Muscle of leg (tissue), 11 donors: ENCODE measurements around the gene CEP55. TPM values are rescaled to one million over a fixed set of nuclear protein-coding genes. Genes with fewer than 3 reads are reported as not detected.

Experiments used
- DNase-seq: peaks from one replicate; pipeline ENCODE4 v3.0.0; 2013
- H3K27ac ChIP-seq: one replicate; pipeline ENCODE4 v1.5.1; 2013; ENCODE audit warnings: mild to moderate bottlenecking, low read length, control low read depth
- H3K27me3 ChIP-seq: one replicate; pipeline ENCODE4 v1.6.1; 2013; ENCODE audit warnings: low read length; ENCODE audit not compliant: control insufficient read depth, insufficient read depth
- H3K36me3 ChIP-seq: one replicate; pipeline ENCODE4 v1.6.1; 2013; ENCODE audit warnings: low read length; ENCODE audit not compliant: control insufficient read depth, insufficient read depth
- H3K4me1 ChIP-seq: one replicate; pipeline ENCODE4 v1.6.1; 2013; ENCODE audit warnings: low read length; ENCODE audit not compliant: control insufficient read depth, insufficient read depth
- H3K4me3 ChIP-seq: one replicate; pipeline ENCODE4 v1.5.1; 2013; ENCODE audit warnings: low read length, control low read depth
- H3K9me3 ChIP-seq: replicated peaks from 2 replicates; pipeline ENCODE4 v1.6.1; 2013; ENCODE audit warnings: low read depth, low read length; ENCODE audit not compliant: control insufficient read depth
- WGBS: methylation state at CpG from one replicate; pipeline ENCODE4 v1.1.5; 2013; ENCODE audit warnings: missing lambda C conversion rate; ENCODE audit not compliant: insufficient coverage; 5-methylcytosine and 5-hydroxymethylcytosine counted together
- polyA plus RNA-seq, 8 donors: library from polyadenylated mRNA; unstranded; fragments of 120-200 nt; gene quantifications; one replicate each; pipeline versions ENCODE4 v1.2.1 to v1.2.3, GENCODE V29; 2013; ENCODE audit warnings: inconsistent platforms in 1 of 8, low replicate concordance in 1 of 8; ENCODE audit not compliant: insufficient read length in 8 of 8, insufficient read depth in 1 of 8
- total RNA-seq: library from RNA; stranded (reverse); fragments of 120-200 nt; gene quantifications from one replicate; pipeline ENCODE4 v1.2.4, GENCODE V29; 2013

Gene CEP55
- total and polyA plus RNA-seq, 9 donors: 7.0 to 14.1 (median 8.7) TPM

DNA sequence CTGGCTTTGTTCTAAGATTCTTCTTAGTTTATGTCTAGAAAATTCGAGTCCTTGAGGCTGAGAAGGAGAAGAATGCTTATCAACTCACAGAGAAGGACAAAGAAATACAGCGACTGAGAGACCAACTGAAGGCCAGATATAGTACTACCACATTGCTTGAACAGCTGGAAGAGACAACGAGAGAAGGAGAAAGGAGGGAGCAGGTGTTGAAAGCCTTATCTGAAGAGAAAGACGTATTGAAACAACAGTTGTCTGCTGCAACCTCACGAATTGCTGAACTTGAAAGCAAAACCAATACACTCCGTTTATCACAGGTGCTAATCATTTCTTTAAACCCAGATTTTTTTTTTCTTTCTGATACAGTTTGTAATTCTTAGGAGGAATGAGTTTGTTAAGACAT, 6.7 kb downstream of the CEP55 start:
- no peaks in the 10 kb centered on the region for H3K4me1 ChIP-seq
- H3K36me3 ChIP-seq: peaks cover 5% of the 10 kb centered on the region
- no peak overlapping the region for H3K4me3 ChIP-seq
- no peaks in the 10 kb centered on the region for H3K27me3 ChIP-seq
- WGBS: 86% methylated on average over 2 of the region's 6 CpGs
- peak overlapping the region; percentile 49 for H3K27ac ChIP-seq
- H3K9me3 ChIP-seq: no peaks in the 10 kb centered on the region
- DNase-seq: no peak

GRCh38 chr10:93505075-93505474, 8.7 kb downstream of the CEP55 start:
- Histone ChIP-seq H3K4me3 (no peak overlapping the region), H3K36me3 (peaks cover 5% of the 10 kb centered on the region), H3K9me3 (no peaks in the 10 kb centered on the region), H3K27me3 (no peaks in the 10 kb centered on the region), H3K27ac (no peak overlapping the region), H3K4me1 (no peaks in the 10 kb centered on the region)
- no CpG with 5 or more reads among the region's 2 CpGs for whole genome bisulfite sequencing
- DNase-seq: no peak

DNA sequence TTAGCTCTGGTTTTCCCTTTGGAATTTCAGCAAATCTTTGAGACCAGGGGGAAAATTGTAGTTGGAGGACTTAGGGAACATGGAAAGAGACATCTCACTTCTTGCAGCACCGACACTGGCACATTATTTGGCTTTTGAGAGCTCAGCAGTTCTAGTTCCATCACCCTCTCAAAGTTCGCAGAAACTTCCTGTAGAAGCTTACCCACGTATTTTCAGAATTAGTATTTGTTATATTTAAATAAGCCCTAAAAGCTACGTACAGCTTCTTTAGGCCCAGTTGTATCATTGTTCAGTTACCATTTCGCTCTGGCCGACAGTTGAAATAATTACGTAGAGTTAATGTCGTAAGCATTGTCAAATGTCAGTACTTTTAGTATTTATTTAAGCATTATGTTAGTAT, 13.4 kb downstream of the CEP55 start:
- DNase-seq: no peak
- Histone ChIP-seq H3K4me3 (no peak overlapping the region), H3K4me1 (peaks cover 5% of the 10 kb centered on the region), H3K9me3 (no peaks in the 10 kb centered on the region), H3K27ac (no peak overlapping the region), H3K27me3 (no peaks in the 10 kb centered on the region), H3K36me3 (peaks cover 9% of the 10 kb centered on the region)
- no CpG with 5 or more reads among the region's 8 CpGs for WGBS

GRCh38 chr10:93512565-93512964, 16.2 kb downstream of the CEP55 start:
- peaks cover 5% of the 10 kb centered on the region for H3K4me1 ChIP-seq
- no peak overlapping the region for H3K27ac ChIP-seq
- no peak overlapping the region for H3K4me3 ChIP-seq
- no peaks in the 10 kb centered on the region for H3K9me3 ChIP-seq
- DNase-seq: no peak
- H3K27me3 ChIP-seq: no peaks in the 10 kb centered on the region
- peaks cover 10% of the 10 kb centered on the region for H3K36me3 ChIP-seq
- WGBS: no CpG with 5 or more reads among the region's 1 CpG

DNA sequence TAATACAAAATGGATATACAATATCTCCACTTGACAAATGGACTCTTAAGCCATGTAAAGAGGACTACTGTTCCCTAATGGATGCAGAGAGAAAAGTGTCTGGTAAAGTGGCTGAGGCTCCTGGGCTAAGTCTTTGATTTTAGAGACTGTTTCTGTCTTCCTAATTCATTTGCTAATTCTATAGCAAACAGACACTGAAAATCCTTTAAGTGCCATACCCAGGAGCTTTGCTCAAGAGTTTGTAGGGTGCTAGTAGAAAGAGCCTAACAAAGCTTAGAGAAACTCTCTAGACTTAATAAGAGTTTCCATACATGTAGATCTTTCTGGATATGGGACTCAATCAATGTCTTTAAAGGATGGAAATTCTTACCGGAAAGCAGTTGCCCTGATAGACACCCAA, 16.7 kb downstream of the CEP55 start:
- Histone ChIP-seq H3K36me3 (peaks cover 13% of the 10 kb centered on the region), H3K27me3 (no peaks in the 10 kb centered on the region), H3K4me3 (no peak overlapping the region), H3K9me3 (no peaks in the 10 kb centered on the region), H3K27ac (no peak overlapping the region), H3K4me1 (peaks cover 5% of the 10 kb centered on the region)
- DNase-seq: no peak
- no CpG with 5 or more reads among the region's 1 CpG for WGBS

DNA sequence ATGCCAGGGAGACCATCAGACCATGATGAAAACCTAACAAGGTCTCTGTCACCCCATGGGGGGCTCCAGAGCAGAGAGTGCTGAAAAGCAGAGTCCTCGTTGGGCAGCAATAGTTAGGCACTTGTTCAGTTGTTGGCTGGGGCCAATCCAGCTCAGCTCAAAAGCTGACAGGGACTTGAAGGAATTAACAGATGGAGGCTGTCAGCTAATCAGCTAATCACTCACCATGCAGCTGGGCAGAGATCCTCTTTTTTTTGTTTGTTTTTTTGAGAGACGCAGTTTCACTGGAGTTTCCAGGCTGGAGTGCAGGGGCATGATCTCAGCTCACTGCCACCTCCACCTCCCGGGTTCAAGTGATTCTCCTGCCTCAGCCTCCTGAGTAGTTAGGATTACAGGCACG, 18.1 kb downstream of the CEP55 start:
- no peaks in the 10 kb centered on the region for H3K9me3 ChIP-seq
- H3K27ac ChIP-seq: no peak overlapping the region
- no peak overlapping the region for H3K4me3 ChIP-seq
- WGBS: 91% methylated on average over 3 of the region's 4 CpGs
- peaks cover 25% of the 10 kb centered on the region for H3K36me3 ChIP-seq
- no peak for DNase-seq
- no peaks in the 10 kb centered on the region for H3K27me3 ChIP-seq
- peaks cover 5% of the 10 kb centered on the region for H3K4me1 ChIP-seq

DNA sequence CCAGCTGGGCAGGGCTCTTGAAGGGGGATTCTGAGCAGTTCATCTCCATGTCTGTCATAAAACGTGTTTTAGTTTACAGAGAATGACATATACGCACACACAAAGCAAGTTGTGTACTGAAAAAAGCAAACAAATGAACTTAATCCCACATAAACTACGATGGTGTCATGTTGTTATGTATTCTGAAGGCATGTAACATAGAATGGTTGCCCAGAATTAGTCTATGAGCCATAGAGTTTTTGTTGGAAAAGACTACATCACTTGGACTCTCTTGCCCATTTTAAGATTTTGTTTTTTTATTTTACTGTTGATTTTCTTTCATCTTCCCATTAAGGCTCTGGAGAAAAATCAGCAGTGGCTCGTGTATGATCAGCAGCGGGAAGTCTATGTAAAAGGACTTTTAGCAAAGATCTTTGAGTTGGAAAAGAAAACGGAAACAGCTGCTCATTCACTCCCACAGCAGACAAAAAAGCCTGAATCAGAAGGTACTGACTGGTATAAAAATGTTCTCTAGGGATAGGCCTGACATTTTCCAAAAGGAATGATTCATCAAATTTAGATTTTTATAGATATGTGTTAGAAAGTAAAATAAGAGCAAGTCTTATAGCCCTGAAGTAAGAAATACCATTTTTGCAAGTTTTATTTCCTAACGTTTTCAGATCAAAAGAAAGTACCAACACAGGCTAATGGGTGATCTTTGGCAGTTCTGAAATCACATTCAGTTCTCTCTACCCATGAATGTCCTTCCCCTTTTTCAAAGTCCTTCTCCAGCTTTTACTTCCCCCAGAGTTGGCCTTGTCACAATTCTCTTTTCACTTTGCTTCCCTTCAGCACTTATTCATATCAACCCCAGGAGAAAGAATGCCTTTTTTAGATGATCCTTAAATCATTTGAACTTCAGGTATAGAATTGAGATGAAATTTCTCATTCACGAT, 18.9 kb downstream of the CEP55 start:
- Histone ChIP-seq H3K27me3 (no peaks in the 10 kb centered on the region), H3K9me3 (no peaks in the 10 kb centered on the region), H3K4me3 (no peak overlapping the region), H3K36me3 (peaks cover 31% of the 10 kb centered on the region), H3K27ac (no peak overlapping the region), H3K4me1 (peaks cover 5% of the 10 kb centered on the region)
- DNase-seq: peak; percentile 60
- 75% methylated on average over 1 of the region's 8 CpGs for WGBS

DNA sequence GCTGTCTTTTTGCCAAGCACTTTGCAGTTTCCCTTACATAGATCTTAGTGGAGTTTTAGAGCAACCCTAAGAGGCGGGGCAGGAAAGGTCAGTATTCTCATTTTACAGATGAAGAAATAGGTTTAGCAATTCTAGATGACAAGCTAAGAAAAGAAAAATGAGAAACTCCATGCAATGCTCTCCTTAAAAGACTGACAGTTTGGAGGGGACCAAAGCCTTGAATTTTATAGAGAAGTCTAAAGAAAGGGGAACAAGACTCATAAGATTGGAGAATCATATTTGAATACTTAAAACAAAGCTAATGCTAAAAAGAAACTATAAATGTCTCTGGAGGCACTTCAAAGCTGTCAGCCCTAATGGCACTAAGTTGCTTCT, 19.6 kb downstream of the CEP55 start:
- Histone ChIP-seq H3K27ac (no peak overlapping the region), H3K27me3 (no peaks in the 10 kb centered on the region), H3K36me3 (peaks cover 32% of the 10 kb centered on the region), H3K4me1 (peaks cover 5% of the 10 kb centered on the region), H3K4me3 (no peak overlapping the region), H3K9me3 (peaks cover under 1% of the 10 kb centered on the region)
- no peak for DNase-seq
- no CpG with 5 or more reads among the region's 1 CpG for WGBS

DNA sequence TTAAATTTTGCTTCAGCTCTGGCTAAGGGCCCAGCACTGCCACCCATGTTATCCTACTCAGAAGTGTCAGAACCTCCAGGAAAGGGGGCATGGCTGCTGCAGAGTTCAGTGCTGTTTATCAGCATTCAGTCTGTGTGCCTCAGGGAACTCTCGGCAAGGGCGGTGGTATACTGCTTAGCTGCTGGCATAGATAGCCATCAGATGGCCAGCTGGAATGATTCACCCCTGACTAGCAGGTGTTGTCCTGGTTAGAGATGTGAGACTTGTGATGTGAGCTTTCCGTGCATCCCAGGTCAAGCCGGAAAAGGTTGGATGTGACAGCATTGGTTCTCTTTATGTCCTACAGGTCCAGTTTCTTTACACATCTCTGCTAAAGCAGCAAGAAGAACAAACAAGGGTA, 22.1 kb downstream of the CEP55 start:
- Histone ChIP-seq H3K27ac (no peak overlapping the region), H3K4me1 (peaks cover 5% of the 10 kb centered on the region), H3K9me3 (peaks cover 3% of the 10 kb centered on the region), H3K27me3 (no peaks in the 10 kb centered on the region), H3K4me3 (no peak overlapping the region), H3K36me3 (peaks cover 36% of the 10 kb centered on the region)
- no peak for DNase-seq
- WGBS: 100% methylated on average over 2 of the region's 4 CpGs

DNA sequence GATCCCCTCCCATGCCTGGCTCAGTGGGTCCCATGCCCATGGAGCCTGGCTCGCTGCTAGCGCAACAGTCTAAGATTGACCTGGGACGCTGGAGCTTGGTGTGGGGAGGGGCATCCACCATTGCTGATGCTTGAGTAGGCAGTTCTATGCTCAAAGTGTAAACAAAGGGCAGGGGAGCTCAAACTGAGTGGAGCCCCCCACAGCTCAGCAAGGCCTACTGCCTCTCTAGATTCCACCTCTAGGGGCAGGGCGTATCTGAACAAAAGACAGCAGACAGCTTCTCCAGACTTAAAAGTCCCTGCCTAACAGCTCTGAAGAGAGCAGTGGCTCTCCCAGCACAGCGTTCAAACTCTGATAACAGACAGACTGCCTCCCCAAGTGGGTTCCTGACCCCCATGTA, 38.9 kb downstream of the CEP55 start:
- Histone ChIP-seq H3K4me1 (no peaks in the 10 kb centered on the region), H3K4me3 (no peak overlapping the region), H3K36me3 (no peaks in the 10 kb centered on the region), H3K27ac (no peak overlapping the region), H3K9me3 (no peaks in the 10 kb centered on the region), H3K27me3 (no peaks in the 10 kb centered on the region)
- WGBS: 78% methylated on average over 5 of the region's 5 CpGs
- DNase-seq: no peak
